Measurements from ENCODE around the gene KCNAB1.
"Not testable (repeated sequence)": the region's sequence is repeated elsewhere in the genome, so short reads cannot be mapped to it uniquely, and the experiment has no call there.

KCNAB1 gene

GRCh38 chr3:156224046-156224445, 103.7 kb downstream of the KCNAB1 start:
- not testable (repeated sequence) for DNase-seq

- DNase-seq: no peak
Observed at GRCh38 chr3:156226676-156227420, 106.5 kb downstream of the KCNAB1 start.

DNA sequence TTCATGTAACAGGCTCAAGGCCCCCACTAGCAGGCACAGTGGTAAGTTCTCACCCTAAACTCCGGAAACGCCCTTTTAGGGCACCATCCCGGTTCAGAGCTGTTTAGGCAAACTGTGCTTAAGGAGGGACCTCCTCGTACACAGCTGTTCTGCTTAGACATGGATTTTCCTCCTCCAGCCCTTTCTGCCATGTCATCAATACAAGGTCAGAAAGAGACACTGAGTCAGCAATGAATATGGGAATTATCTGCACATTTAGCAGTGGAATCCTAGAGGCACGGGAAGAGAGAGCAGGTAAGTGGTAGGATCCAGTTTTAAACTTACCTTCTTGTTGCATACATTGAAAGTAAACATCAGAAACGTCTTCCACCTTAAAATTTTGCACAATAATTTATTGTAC, 107.3 kb downstream of the KCNAB1 start:
- no peak for DNase-seq

DNA sequence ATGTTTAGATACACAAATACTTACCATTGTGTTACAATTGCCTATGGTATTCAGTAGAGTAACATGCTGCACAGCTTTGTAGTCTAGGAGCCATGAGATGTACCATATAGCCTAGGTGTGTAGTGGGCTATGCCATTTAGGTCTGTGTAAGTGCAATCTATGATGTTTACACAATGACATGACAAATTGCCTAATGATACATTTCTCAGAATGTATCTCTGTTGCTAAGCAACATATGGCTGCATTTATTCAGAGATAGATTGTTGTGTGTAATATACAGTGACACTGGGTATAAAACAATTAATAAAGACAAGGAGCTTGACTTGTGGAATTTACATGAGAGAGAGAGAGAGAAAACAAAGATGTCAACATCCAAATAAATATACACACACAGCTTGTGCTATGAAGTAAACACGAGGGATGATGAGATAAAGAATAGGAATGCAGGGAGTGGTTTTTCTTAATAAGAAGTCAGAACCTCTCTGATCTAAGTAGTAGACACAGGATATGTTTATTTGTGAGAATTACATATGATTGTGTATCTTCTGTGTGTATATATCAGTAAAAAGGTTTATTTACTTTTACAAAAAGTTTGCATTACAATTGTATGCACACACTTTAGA, 110.0 kb downstream of the KCNAB1 start:
- DNase-seq: no peak

- DNase-seq: not testable (repeated sequence)
Observed at GRCh38 chr3:156231221-156231620, 110.8 kb downstream of the KCNAB1 start.

DNA sequence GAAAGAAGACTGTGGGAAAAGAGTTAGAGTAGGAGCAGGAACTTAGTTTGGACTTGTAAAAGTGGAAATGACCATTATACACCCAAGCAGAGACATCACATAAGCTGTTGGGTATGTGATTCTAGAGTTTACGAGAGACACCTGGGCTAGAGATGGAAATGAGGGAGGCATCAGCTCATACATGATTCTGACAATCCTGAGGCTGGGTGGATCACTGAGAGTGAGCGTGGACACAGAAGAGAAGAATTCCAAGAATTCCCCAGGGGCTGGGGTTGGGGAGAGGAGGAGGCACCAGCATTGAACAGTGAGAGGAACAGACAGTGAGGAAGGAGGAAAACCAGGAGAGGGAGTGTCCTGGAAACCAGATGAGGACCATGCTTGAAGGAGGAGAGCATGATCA, 113.5 kb downstream of the KCNAB1 start:
- DNase-seq: no peak

DNA sequence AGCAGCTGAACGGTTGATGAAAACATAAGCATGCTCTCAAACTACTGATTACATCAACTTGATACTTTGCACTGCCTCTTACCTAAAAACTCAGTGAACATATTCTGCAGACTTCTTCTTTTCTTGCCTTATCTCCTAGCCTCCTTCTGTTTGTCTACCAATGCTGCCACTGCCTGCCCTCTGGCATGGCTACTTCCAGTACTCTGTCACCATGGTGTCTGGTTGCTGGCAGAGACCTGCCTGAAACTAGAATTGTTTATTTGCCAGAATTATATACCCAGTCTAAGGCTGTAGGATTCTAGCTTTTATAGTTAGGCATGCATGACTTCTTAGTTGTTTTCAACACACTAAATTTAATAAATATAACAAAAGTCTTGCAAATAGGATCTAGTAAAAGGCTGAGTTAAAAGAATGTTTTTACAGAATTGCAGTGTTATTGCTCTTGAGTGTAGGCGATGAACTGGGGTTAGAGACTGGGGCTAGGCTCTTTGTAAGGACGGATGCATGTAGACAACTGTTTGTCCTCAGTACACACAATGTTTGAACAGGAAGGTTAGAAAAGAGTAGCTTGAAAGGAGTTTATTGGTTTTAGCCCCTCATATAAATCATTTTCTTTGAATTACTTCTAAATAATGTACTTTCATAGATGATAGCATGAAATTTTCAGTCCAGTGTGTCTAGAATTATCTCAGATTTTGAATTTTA, 116.3 kb downstream of the KCNAB1 start:
- DNase-seq: no peak

GRCh38 chr3:156240642-156241041, 120.3 kb downstream of the KCNAB1 start:
- no peak for DNase-seq

- DNase-seq: peak; percentile 89
Observed at GRCh38 chr3:156246961-156247725, 126.8 kb downstream of the KCNAB1 start.

DNA sequence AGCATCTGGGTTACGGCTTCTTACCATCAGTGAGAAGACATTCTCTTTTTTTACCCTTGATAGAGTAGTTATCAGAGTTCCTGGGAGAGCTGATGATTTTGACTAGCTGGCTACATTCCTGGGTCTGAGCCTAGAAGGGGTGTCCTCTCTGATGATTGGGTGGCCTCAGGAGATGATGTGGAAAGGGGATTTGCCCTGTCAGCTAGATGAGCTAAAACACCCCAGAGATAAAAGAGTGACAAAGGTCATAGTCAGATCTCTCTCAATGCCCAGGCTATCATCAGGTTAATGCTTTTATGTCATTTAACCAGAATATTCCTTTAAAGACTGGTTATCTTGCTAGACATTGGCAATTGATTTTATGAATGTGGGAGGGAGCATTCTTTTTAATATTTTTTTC, 130.2 kb downstream of the KCNAB1 start:
- DNase-seq: no peak

DNA sequence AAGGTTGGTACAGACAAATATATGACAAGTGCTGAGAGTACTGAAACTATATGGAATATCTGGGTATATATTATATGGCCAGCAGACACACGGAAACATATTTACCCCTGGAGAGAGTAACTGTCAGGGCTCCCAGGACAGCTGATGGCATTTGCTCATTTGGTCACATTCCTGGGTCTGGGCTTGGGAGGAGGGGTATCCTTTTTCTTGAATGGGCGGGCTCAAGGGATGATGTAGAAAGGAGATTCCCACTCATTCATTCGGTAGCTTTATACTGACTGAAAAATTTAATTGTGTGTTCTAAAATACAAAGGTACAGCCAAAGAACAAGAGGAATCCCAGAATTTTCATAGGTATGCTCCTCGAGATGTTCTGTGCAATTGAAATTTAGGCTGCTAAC, 131.0 kb downstream of the KCNAB1 start:
- no peak for DNase-seq

DNA sequence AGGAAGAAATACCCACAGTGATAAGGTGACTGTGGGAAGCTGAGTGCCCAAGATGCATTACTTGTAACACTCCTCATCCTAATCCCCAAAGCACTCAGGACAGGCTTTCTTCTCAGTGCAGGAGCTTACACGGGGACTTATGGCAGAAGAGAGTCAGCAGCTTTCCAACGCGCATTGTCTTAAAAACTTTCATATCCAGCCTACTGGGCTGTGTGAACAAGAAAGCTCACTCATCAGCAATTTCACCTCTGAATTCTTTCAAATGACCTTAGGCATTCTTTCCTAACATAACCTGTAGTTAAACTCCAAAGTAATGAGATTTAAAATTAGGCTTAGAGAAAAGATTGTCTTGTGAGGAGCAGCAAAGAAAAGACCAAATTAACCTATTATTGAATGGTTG, 132.3 kb downstream of the KCNAB1 start:
- DNase-seq: peak; percentile 65

- no peak for DNase-seq
Observed at GRCh38 chr3:156253150-156253549, 132.8 kb downstream of the KCNAB1 start.

- DNase-seq: no peak
Observed at GRCh38 chr3:156256256-156256655, 135.9 kb downstream of the KCNAB1 start.

- DNase-seq: no peak
Observed at GRCh38 chr3:156256945-156257344, 136.6 kb downstream of the KCNAB1 start.

- DNase-seq: no peak
Observed at GRCh38 chr3:156258301-156258700, 137.9 kb downstream of the KCNAB1 start.

- DNase-seq: no peak
Observed at GRCh38 chr3:156259896-156260295, 139.5 kb downstream of the KCNAB1 start.

GRCh38 chr3:156260331-156260730, 140.0 kb downstream of the KCNAB1 start:
- DNase-seq: no peak

DNA sequence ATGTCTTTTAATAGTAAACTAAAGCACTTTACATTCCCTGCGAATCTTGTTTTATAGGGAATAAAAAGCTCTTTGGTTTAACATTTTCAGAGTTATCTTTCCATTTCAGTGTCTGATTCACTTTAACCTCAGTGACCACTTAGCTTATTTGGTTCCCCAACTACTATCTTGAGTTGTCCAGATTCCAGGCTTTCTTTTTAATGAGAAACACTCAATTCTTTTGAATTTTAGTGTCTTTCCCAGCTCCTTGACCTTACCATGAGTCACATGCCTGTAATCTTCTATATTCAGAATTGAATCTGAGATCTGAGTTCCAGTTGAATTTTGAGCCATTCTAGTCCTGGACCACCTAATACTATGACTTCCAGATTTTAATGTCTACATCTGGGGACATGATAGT, 144.4 kb downstream of the KCNAB1 start:
- no peak for DNase-seq

DNA sequence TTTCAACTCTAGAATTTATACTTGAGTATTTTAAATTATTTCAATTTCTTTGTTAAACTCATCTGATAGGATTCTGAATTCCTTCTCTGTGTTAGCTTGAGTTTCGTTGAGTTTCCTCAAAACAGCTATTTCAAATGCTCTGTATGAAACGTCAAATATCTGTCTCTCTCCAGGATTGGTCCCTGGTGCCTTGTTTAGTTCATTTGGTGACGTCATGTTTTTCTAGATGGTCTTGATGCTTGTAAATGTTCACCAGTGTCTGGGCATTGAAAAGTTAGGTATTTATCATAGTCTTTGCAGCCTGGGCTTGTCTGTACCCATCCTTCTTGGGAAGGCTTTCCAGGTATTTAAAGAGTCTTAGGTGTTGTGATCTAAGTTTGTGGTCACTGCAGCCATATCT, 151.1 kb downstream of the KCNAB1 start:
- DNase-seq: no peak

GRCh38 chr3:156271995-156272719, 151.8 kb downstream of the KCNAB1 start:
- no peak for DNase-seq

GRCh38 chr3:156273111-156273694, 152.8 kb downstream of the KCNAB1 start:
- no peak for DNase-seq
